RWPE1 (cell line): Measurements from ENCODE around the gene GSTT2B.
"Not testable (repeated sequence)": the region's sequence is repeated elsewhere in the genome, so short reads cannot be mapped to it uniquely, and the experiment has no call there.

Experiments
- CTCF ChIA-PET: fragments of 350-600 bp; sonication (Branson Sonifier 250); formaldehyde crosslinking; extraction: SDS; loops from one replicate; lab custom pipeline; 2021; lab: Yijun Ruan, JAX
- POLR2A ChIA-PET: fragments of 400-600 bp; formaldehyde crosslinking; extraction: SDS; loops from one replicate; lab custom pipeline; 2020; ENCODE audit warnings: antibody characterized with exemption; ENCODE audit not compliant: low non-redundant PET; lab: Yijun Ruan, JAX
- DNase-seq: peaks from one replicate; pipeline ENCODE4 v3.0.0; 2012; ENCODE audit warnings: low spot score
- H3K27ac ChIP-seq: fragments of 450-650 bp; 2 replicates; pipeline ENCODE4 v1.5.1; 2017
- CTCF ChIP-seq: fragments of 450-650 bp; conservative IDR thresholded peaks from 2 replicates; pipeline ENCODE4 v1.5.1; 2017; ENCODE audit warnings: low read depth, mild to moderate bottlenecking

Gene GSTT2B

GRCh38 chr22:23911318-23911980 lies 49.5 kb downstream of the GSTT2B start:
- H3K27ac ChIP-seq: no peak overlapping the region
- DNase-seq: no peak
- CTCF ChIA-PET: no interaction called here
- TF ChIP-seq CTCF: no peak
- POLR2A ChIA-PET: no interaction called here

- DNase-seq: no peak
- POLR2A ChIA-PET: no interaction called here
- H3K27ac ChIP-seq: no peak overlapping the region
- no peak for TF ChIP-seq CTCF
- CTCF ChIA-PET: no interaction called here
Measured at GRCh38 chr22:23910496-23911190, 50.4 kb downstream of the GSTT2B start.

GRCh38 chr22:23909296-23909898 lies 51.6 kb downstream of the GSTT2B start:
- no peak for DNase-seq
- ChIA-PET POLR2A (no interaction called here), CTCF (no interaction called here)
- no peak for TF ChIP-seq CTCF
- H3K27ac ChIP-seq: no peak overlapping the region

GRCh38 chr22:23908587-23909205 lies 52.3 kb downstream of the GSTT2B start:
- POLR2A ChIA-PET: no interaction called here
- no peak for DNase-seq
- no peak for TF ChIP-seq CTCF
- CTCF ChIA-PET: no interaction called here
- no peak overlapping the region for H3K27ac ChIP-seq

GRCh38 chr22:23907423-23907822 lies 53.6 kb downstream of the GSTT2B start:
- CTCF ChIA-PET, H3K27ac ChIP-seq, POLR2A ChIA-PET, DNase-seq: not testable (repeated sequence)
